GM19395 (cell line): ENCODE results near the gene EIF4B.

Experiments
- ATAC-seq: cut with Tn5 transposase; IDR thresholded peaks from one replicate; pipeline ENCODE4 v1.9.1; 2021; ENCODE audit warnings: mild to moderate bottlenecking, moderate library complexity; ENCODE audit not compliant: unreplicated experiment

EIF4B gene

DNA sequence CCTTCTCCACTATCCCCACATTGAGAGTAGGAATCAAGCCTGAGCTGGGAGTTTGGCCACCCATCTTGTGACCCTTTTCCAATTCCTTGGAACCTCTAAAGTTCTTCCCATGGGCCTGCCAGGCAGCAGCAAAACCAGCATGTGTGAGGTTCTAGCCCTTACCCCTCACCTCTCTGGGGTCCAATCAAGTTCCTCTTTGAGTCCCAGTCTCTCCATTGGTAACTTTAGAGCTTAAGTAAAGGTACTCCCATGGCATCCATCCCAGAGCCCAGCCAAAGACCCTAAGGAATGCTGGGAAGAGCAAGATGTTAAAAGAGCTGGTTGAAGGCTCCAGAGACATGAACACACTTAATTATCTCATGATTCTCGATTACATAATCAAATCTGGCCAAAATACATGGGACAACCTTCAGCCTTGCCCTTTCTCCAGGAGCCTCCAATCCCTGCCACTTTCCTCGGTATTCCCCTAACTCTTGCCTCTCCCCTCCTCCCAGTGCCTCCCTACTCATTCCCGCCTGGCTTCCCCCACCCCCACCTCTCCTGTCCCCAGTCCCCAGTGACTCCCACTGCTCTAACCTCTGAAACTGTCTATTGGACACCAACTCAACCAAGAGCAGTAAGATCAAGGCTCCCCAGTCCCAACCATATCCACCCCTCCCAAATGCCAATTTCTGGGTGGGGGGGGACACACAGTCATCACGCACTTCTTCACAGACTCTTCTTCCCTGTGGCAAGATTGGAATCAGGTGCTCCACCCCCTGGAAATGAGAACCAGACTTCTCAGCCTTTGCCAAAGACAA lies 38.8 kb downstream of the EIF4B start:
- ATAC-seq, result no peak

DNA sequence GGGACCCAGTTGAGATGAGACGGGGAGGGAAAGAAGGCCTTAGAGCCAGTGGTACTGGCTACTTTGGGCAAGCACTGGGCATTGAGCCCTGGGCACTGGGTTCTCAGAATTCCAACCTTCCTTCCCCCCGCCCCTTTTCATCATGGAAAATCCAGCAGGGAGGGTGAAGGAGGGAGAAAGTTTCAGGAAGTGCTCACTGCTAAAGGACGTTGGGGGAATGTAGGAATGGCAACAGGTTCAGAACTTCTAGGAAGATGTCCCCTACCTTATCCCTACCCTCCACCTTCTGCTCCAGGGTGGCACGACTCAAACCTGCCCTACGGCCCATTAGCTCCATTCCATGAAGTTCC lies 39.4 kb downstream of the EIF4B start:
- ATAC-seq, result no peak

DNA sequence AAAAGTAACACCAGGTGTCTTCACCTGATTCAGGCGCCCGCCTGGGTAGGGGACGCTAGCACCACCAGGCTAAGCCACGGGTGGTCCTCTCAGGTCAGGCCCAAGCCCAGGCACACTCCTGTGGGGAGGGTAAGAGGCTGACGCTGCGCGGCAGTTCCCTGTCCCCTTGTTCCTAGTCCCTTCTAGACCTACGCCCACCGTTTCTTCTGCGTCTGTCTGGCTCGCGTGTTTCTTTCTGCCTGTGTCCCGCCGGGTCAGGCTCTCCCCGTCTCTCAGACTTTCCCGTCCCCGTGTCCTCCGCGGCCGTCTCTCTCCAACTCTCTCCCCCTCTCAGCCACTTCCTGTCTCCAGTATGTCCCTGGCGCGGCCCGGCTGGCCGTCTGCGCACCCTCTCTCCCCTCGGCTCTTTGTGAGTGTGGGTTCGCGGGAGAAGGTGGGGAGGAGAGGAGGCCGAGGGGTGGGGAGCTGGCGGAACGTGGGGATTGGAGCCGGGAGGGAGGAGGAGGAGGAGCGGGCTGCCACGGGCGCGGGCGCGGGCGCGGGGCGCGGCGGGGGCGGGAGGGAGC lies 40.5 kb downstream of the EIF4B start:
- ATAC-seq, result no peak

DNA sequence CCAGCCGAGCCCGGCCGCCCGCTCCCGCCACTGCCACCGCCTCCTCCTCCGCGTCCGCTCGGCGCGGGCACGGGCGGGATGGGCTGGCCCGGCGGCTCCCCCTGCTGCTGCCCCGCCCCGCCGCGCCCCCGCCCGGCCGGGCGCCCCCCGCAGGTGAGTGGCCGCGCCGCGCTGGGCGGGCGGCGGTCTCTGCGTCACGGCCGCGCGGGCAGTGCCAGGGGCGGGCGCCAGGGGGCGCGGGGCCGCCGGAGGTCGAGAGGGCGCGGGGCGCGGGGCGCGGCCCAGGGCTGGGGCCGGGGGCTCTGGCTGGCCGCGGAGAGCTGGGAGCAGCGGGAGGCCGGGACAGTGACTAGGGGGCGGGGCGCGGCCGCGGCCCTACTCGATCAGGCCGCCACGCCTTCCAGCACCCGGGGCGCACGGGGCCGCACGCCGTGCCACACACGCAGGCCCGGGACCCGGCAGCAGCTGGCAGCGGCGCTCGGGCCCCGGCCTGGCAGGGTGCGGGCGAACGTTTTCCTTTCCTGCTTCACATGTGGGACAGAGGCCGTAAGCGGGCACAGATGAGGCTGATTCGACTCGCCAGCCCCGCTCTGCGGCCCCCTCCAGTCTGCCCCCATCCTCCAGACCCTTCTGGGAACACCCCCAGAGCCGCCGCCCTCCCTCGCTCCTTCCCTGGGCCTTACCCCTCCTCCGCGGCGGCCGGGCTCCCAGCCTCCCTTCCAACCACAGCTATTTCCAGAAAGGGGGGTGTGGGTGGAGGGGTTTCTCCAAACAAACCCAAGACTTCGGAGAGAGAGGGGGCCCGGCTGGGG lies 41.2 kb downstream of the EIF4B start:
- no peak for ATAC-seq

DNA sequence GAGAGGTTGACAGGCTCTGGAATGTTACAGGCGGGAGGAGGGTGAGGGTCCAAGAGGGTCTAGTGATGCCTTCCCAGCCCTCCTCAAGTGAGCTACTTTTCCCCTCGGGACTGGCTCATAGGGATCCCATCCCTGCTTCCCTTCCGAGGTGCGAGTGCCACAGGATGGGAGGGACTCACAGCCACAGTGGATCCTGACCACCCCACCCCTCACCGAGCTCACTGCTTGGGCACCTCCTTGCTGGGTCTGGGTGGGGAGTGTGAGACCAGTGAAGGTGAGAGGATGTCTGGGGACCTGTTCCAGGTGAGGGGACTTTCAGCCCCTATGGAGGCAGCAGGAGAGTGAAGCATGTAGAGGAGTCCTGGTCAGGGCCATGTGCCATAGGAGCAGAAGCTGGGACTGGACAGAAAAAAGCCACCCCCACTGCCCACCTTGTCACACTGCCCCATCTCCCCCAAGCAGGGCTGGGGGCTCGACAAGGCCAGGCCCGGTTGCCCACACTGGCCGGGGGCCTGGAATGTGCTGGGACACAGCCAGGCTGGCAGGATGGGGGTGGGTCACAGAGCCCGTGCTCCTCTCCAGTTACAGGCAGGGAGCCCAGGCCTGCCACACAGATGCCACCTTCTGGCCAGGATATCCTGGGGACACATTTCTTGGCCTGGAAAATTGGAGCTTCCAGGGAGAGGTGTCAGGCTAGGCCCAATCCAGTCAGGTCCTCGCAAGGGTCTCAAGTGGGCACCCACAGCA lies 42.0 kb downstream of the EIF4B start:
- no peak for ATAC-seq

DNA sequence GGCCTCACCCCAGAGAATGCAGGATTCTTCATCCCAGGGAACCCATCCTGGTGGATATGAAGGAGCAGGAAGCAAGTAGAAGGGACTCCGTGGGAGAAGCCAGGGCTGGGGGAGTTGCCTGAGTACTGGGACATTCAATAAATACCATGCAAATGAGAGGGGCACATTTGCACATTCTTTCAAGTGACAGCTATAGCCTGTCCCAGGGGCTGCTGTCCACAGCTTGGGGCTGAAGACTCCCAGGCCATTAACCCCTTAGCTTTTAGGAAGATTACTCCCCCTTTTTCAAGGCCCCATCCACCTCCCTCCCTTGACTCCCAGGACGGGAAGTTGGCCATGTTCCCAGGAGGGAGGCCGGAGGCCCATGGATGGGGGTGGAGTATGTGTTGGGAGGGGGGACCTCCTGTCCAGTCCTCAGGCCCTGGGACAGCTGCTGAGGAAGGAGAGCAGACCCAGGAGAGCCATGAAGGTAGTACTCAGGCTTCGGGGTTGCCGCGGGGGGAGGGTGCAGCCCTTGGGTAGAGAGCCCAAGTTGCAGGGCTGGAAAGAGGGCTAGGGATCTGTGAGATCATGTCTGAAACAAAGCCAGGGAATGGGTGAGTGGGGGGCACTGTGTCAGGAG lies 42.6 kb downstream of the EIF4B start:
- ATAC-seq, result no peak

DNA sequence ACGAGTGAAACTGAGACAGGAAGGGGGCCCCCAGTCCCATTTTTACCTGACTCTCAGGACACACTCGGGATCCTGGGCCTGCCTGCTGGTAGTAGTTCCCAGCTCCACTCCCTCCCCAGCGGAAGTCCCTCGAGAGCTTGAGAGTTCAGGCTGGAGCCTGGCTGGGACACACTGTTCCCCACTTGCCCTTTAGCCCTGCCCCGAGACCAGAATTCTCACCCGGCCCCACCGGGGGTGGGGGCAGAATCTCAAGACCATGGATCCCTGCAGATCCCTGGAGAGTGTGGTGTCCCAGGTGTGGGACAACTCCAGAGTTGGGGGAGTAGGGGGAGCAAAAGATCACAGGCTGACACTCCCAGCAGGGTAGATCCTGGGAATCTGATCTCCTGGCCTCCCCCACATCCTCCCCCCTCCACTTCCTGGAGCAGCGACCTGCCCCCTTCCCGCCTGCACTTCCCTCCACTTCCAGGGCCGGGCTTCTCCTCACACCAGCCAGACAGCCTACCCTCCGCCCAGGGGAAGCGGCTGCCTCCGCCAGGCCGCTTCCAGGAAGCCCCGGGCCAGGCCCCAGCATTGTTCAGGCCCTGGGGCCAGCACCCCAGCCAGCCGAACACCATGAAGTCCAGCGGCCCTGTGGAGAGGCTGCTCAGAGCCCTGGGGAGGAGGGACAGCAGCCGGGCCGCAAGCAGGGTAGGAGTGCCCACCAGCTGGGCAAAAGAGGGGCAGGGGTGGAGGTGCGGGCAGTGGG lies 43.5 kb downstream of the EIF4B start, which contains the start of gene TNS2:
Gene TNS2 (plus strand): TSS at position 495 of the 748 bp plus-strand sequence. CDS start 121 bp downstream, at position 616.
- ATAC-seq, result no peak

DNA sequence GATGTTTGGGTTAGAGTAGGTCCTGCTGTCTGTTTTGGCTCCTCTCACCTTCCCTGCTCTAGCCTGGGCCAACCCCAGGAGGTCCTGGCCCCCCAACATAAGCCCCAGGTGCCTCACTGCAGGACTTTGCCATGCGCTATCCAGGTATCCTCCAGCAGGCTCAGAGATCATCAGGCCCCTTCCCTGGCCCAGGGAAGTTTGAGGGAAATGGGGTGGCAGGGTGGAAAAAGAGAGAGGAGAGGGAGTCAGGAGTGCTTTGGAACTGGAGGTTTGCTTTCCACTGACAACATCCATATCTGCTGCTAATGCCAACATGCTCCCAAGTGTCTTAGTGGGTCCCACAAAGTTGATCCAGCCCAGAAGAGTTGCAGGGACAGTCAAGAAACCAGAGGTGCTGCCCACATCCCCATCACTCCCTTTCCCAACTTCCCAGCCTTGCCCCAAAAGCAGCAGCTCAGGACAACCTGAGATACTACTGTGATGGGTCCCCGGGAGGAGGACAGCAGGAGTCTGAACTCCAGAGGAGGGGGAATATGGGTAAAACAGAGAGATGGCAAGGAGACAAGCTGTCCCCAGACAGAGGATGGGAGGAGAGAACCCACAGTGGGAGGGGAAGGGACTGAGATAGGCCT lies 44.3 kb downstream of the EIF4B start:
- ATAC-seq, result no peak

GRCh38 chr12:53051058-53051880 lies 45.0 kb downstream of the EIF4B start:
- ATAC-seq, result no peak

- no peak for ATAC-seq
Observed at GRCh38 chr12:53051881-53052412, 45.7 kb downstream of the EIF4B start.

DNA sequence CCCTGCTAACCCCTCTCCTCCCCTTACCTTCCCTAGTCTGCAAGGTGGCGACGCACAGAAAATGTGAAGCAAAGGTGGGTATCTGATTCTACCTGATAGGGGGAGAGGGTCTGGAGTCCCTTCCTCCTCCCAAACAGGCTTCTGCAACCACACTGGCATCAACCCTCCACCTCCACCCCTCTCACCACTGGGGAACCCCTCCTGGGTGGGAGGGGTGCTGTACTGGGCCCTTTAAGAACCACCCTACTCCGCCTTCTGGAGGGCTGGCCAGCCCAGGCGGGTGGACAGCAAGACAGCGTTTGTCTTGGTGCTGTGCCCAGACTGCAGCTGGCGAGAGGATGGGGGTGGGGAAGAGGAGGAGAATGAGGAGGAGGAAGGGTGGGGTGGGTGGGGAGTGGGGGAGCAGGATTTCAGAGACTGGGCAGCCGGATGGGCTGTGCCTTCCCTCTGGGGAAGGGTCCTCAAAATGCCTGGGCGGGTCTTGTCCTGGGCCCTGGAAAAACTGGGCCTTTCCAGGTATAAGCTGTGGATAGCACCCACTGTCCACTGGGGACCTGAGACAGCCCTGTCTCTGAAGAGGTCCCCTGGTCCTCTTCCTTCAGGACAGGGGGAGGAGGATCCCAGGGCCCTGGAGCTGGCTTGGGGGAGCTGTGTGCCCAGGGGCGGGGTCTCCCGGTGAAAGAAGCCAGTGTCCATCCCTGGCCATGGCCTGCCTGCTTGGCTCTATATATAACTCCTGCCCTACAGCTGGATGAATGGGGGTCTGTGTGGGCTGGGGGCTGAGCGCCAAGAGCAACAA lies 46.4 kb downstream of the EIF4B start:
- no peak for ATAC-seq

GRCh38 chr12:53053218-53054111 lies 47.2 kb downstream of the EIF4B start:
- ATAC-seq, result peak; percentile 7

- ATAC-seq, result peak; percentile 93
Observed at GRCh38 chr12:53054112-53054878, 48.0 kb downstream of the EIF4B start.

GRCh38 chr12:53055471-53056266 lies 49.4 kb downstream of the EIF4B start:
- ATAC-seq, result no peak

DNA sequence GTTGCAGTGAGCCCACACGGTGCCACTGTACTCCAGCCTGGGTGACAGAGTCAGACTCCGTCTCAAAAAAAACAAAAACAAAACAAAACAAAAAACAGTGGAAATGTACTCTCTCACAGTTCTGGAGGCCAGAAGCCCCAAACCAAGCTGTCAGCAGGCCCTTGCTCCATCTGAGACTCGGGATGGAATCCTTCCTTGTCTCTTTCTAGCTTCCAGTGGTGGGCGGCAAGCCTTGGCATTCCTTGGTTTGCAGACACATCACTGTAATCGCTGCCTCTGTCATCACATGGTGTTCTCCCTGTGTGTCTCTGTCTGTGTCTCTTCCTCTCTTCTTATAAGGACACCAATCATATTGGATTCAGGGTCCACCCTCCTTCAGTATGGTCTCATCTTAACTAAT lies 50.0 kb downstream of the EIF4B start:
- ATAC-seq, result no peak
